Epithelial cell of esophagus (primary cell): Measurements from ENCODE around the gene GFOD1.
"Not testable (repeated sequence)": the region's sequence is repeated elsewhere in the genome, so short reads cannot be mapped to it uniquely, and the experiment has no call there.

Source experiments
- DNase-seq: peaks from one replicate; pipeline ENCODE4 v3.0.0; 2010; ENCODE audit warnings: low read depth
- H3K4me3 ChIP-seq: 2 replicates; pipeline ENCODE4 v1.5.1; 2011; ENCODE audit warnings: mild to moderate bottlenecking, low read length, control low read depth
- TF ChIP-seq, protein P1 (sequence below): IDR thresholded peaks from 2 replicates; pipeline ENCODE4 v1.5.1; 2011; ENCODE audit warnings: low read depth, mild to moderate bottlenecking, low read length, control low read depth, inconsistent platforms; ENCODE audit not compliant: insufficient read depth; ENCODE audit errors: missing control alignments

Gene GFOD1

DNA sequence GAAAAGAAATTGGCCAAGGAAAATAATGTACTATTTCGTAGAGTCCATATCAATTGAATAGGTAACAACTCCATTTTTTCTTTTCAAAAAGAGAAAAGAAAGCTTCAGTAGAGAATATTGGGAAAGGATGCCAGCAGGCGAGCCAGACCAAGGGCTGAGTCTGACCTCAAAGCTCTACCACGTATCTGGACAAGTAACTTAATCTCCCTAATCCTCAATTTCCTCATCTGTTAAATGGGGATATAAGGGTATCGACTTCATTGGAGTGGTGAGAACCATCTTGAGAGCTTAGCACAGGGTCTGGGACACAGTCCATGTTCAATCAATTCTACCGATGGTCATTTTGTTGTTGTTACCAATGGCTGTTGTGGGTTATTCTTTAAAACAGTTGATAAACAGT, 95.9 kb downstream of the GFOD1 start:
- H3K4me3 ChIP-seq = no peak overlapping the region
- TF ChIP-seq, protein P1, sequence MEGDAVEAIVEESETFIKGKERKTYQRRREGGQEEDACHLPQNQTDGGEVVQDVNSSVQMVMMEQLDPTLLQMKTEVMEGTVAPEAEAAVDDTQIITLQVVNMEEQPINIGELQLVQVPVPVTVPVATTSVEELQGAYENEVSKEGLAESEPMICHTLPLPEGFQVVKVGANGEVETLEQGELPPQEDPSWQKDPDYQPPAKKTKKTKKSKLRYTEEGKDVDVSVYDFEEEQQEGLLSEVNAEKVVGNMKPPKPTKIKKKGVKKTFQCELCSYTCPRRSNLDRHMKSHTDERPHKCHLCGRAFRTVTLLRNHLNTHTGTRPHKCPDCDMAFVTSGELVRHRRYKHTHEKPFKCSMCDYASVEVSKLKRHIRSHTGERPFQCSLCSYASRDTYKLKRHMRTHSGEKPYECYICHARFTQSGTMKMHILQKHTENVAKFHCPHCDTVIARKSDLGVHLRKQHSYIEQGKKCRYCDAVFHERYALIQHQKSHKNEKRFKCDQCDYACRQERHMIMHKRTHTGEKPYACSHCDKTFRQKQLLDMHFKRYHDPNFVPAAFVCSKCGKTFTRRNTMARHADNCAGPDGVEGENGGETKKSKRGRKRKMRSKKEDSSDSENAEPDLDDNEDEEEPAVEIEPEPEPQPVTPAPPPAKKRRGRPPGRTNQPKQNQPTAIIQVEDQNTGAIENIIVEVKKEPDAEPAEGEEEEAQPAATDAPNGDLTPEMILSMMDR = no peak
- no peak for DNase-seq

DNA sequence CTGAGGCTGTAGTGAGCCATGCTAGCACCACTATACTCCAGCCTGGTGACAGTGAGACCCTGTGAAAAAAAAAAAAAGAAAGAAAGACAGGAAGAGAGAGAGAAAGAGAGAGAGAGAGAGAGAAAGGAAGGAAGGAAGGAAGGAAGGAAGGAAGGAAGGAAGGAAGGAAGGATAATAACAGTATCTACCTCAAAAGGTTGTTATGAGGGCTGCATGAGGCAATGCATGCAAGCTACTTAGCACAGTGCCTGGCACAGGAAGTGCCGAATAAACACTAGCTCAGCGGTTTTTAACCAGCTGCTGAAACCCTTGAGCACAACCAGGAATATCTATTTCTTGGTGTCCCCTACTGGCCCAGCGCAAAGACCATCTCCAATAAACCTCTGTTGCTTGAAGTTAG, 96.7 kb downstream of the GFOD1 start:
- no peak for DNase-seq
- no peak overlapping the region for H3K4me3 ChIP-seq
- TF ChIP-seq, protein P1 = no peak

GRCh38 chr6:13389237-13389636, 98.2 kb downstream of the GFOD1 start:
- not testable (repeated sequence) for H3K4me3 ChIP-seq, DNase-seq

DNA sequence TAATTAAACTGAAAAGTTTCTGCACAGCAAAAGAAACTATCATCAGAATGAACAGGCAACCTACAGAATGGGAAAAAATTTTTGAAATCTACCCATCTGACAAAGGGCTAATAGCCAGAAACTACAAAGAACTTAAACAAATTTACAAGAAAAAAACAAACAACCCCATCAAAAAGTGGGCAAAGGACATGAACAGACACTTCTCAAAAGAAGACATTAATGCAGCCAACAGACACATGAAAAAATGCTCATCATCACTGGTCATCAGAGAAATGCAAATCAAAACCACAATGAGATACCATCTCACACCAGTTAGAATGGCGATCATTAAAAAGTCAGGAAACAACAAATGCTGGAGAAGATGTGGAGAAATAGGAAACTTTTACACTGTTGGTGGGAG, 98.6 kb downstream of the GFOD1 start:
- not testable (repeated sequence) for H3K4me3 ChIP-seq, DNase-seq

- TF ChIP-seq, protein P1 = no peak
- no peak for DNase-seq
- H3K4me3 ChIP-seq = no peak overlapping the region
Measured at GRCh38 chr6:13384966-13385365, 102.4 kb downstream of the GFOD1 start.

DNA sequence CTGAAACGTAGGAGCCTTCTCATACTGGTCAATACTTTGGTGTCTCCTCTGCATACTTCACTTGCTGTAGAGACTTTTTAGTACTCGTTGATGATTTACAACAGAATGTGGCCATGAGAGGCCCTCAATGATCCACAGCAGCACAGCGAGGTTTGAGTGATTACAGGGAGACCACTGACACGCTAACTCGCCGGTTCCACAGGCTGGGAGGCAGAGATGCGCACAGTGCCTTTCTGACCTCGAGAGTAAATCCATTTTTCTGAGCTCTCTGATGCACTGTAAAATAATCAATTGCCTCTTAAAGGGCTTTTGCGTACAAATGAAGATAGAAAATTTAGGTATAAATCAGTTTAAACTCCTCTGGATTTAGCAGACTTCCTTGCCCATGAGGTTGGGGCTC, 102.9 kb downstream of the GFOD1 start:
- no peak for DNase-seq
- TF ChIP-seq, protein P1 = no peak
- no peak overlapping the region for H3K4me3 ChIP-seq

DNA sequence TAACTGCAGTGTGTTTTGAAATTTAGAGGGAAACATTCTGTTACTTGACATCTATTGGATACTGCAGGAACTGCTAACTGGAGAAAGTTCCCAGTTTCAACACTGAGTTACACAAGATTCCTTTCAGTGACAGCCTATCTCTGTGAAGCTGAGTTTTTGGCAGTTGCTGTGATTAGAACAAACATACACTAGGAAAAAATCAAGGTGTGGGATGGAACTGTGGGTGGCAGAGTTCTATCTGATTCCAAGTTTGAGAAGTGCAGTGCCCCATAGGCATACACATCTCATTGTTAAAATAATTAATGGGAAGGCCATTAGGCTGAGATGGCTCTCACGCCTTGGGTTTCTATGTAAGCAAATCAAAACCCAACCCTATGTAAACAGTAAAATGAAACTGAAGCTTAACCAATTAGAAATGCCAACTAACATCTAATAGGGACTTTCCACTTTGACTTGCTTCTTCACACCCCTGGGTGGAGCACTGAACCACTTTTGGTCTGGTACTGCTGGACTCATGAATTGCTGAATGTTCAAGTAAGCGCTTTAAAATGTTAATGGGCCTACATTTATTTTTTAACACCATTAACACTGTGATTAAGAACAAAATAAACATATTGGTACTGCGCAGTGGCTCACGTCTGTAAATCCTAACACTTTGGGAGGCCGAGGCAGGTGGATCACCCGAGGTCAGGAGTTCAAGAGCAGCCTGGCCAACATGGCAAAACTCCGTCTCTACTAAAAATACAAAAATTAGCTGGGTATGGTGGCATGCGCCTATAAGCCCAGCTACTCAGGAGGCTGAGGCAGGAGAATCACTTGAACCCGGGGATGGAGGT, 103.9 kb downstream of the GFOD1 start:
- DNase-seq = peak; percentile 86
- TF ChIP-seq, protein P1 = peak; percentile 52
- H3K4me3 ChIP-seq = no peak overlapping the region

DNA sequence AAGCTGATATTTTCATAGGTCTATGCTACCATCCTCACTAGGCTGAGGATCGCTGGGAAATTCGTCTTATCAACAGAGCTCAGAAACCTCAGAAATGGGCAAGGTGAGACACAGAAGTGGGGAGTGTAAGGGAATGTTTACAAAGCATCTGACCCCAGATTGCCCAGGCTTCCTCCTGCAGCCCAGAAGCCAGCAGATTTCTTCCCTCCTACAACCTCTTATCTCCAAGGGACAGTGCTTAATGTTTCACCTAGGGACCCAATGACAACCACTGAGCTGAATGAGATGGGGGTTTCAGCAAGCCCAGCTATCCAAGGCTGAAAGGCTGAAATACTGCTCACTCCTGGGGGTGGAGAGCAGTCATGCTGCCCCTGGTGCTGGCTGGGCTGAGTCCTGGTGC, 106.6 kb downstream of the GFOD1 start:
- H3K4me3 ChIP-seq = no peak overlapping the region
- TF ChIP-seq, protein P1 = no peak
- DNase-seq = no peak
